GM06990 (cell line): ENCODE results near the gene CAV3.

Source experiments
- DNase-seq: peaks from one replicate; pipeline ENCODE4 v3.0.0-alpha.2; 2011; ENCODE audit not compliant: insufficient read length; ENCODE audit errors: extremely low read depth
- H3K27me3 ChIP-seq: replicated peaks from 2 replicates; pipeline ENCODE4 v1.6.0; 2011; ENCODE audit warnings: low read length; ENCODE audit not compliant: control insufficient read depth, insufficient read depth
- H3K36me3 ChIP-seq: 2 replicates; pipeline ENCODE4 v1.5.1; 2011; ENCODE audit warnings: low read length; ENCODE audit not compliant: control insufficient read depth, insufficient read depth
- H3K4me3 ChIP-seq: replicated peaks from 2 replicates; pipeline ENCODE4 v1.5.1; 2011; ENCODE audit warnings: low read depth, mild to moderate bottlenecking, control low read depth, low read length
- TF ChIP-seq, protein P1 (sequence below): IDR thresholded peaks from 2 replicates; pipeline ENCODE4 v1.5.1; 2011; ENCODE audit warnings: low read length, control low read depth, mild to moderate bottlenecking, inconsistent platforms; ENCODE audit not compliant: insufficient read depth, poor library complexity, severe bottlenecking

CAV3 gene

GRCh38 chr3:8743021-8743601, 9.5 kb downstream of the CAV3 start:
- H3K27me3 ChIP-seq: no peaks in the 10 kb centered on the region
- no peaks in the 10 kb centered on the region for H3K36me3 ChIP-seq
- TF ChIP-seq, protein P1, sequence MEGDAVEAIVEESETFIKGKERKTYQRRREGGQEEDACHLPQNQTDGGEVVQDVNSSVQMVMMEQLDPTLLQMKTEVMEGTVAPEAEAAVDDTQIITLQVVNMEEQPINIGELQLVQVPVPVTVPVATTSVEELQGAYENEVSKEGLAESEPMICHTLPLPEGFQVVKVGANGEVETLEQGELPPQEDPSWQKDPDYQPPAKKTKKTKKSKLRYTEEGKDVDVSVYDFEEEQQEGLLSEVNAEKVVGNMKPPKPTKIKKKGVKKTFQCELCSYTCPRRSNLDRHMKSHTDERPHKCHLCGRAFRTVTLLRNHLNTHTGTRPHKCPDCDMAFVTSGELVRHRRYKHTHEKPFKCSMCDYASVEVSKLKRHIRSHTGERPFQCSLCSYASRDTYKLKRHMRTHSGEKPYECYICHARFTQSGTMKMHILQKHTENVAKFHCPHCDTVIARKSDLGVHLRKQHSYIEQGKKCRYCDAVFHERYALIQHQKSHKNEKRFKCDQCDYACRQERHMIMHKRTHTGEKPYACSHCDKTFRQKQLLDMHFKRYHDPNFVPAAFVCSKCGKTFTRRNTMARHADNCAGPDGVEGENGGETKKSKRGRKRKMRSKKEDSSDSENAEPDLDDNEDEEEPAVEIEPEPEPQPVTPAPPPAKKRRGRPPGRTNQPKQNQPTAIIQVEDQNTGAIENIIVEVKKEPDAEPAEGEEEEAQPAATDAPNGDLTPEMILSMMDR: no peak
- no peak for DNase-seq
- H3K4me3 ChIP-seq: no peak overlapping the region

DNA sequence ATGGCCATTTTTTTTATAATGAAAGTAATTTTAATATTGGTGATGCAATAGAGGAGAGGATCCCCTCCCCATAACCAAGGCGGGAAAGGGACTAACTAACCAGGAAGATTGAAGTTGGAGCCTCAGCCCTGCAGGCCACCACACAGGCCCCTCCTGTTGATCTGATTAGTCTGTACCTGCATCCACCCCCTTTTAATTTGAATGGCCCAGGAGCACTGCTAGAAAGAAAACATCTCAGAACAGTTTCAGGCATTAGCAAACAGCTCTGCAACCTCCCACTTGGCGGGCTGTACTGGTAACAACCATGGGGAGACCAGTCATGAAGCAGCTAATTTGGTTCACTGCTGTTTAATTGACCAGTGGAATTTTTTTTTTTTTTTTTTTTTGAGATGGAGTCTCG, 10.3 kb downstream of the CAV3 start:
- TF ChIP-seq, protein P1: no peak
- no peak for DNase-seq
- Histone ChIP-seq H3K36me3 (no peaks in the 10 kb centered on the region), H3K27me3 (no peaks in the 10 kb centered on the region), H3K4me3 (no peak overlapping the region)

- no peak for DNase-seq
These were observed 12.2 kb downstream of the CAV3 start for GRCh38 chr3:8745619-8746370.

DNA sequence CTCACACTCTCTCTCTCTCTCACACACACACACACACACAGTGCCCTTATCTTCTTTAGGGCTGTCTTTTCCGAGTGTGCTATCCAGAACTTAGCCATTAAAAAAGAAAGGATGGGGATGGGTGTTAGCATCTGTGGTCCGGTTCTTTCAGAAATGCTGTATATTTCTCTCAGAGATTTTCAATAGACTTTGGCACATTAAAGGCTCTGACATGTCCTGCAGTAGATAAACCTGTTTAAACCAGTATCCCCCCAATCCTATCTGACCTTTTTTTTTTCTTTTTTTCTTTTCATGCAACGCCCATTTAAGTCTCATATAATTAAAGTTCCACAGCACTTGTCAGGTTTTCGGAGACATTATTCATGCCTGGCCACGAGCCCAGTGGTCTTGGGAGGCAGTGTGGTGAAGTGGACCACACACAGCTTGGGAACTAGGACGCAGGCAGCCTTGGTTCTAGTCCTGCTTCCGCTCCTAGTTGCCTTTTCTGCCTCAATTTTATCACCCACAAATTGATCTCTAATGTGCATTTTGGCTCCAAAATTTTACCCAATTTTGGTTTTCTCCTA, 13.3 kb downstream of the CAV3 start:
- no peaks in the 10 kb centered on the region for H3K27me3 ChIP-seq
- H3K36me3 ChIP-seq: no peaks in the 10 kb centered on the region
- DNase-seq: no peak
- H3K4me3 ChIP-seq: no peak overlapping the region
- TF ChIP-seq, protein P1: no peak

More at GRCh38 chr3:8745619-8746370, 12.2 kb downstream of the CAV3 start:
- TF ChIP-seq, protein P1: no peak
- no peak overlapping the region for H3K4me3 ChIP-seq
- H3K27me3 ChIP-seq: no peaks in the 10 kb centered on the region
- no peaks in the 10 kb centered on the region for H3K36me3 ChIP-seq

- no peak for DNase-seq
- TF ChIP-seq, protein P1: no peak
- peaks cover 2% of the 10 kb centered on the region for H3K36me3 ChIP-seq
- H3K4me3 ChIP-seq: no peak overlapping the region
- H3K27me3 ChIP-seq: no peaks in the 10 kb centered on the region
These were observed 15.7 kb downstream of the CAV3 start for GRCh38 chr3:8749316-8749715.
